Measurements from ENCODE around the gene EGFR. TPM values are rescaled to one million over a fixed set of nuclear protein-coding genes. Genes with fewer than 3 reads are reported as not detected.

Gene EGFR
- total RNA-seq, 1 experiment from 2014 or later: 448 TPM

GRCh38 chr7:55131142-55131929 lies 112.5 kb downstream of the EGFR start:
- ChIA-PET POLR2A (interaction anchor here (0.9 to 2.6 kb wide), 4 partner anchors 16 to 111 kb away, joined by 4 to 29 read pairs (median 10); no protein-coding TSS in a partner anchor), CTCF (interaction anchor here (0.6 to 2.1 kb wide), 3 partner anchors 21 to 349 kb away, joined by 3 to 8 read pairs (median 7); no protein-coding TSS in a partner anchor)
- H3K27me3 Mint-ChIP-seq (ENCODE audit: insufficient read depth, unreplicated experiment): no peaks in the 10 kb centered on the region
- H3K4me1 Mint-ChIP-seq (ENCODE audit: insufficient read depth, unreplicated experiment): peaks cover 59% of the 10 kb centered on the region
- no TSS peak for BruUV-seq (replicated peaks)
- H3K27ac Mint-ChIP-seq (ENCODE audit: low read depth, unreplicated experiment): peak overlapping the region; percentile 90
- intact Hi-C loops (cut with micrococcal nuclease): loop anchor here (5.0 kb wide), 2 partner anchors 44 to 299 kb away; no protein-coding TSS in a partner anchor
- DNase-seq (ENCODE audit: unreplicated experiment): no peak
- H3K4me3 Mint-ChIP-seq (ENCODE audit: unreplicated experiment): no peak overlapping the region
- TF ChIP-seq CTCF (IDR thresholded peaks at IDR 0.05; ENCODE audit: unreplicated experiment): no peak
- no peaks in the 10 kb centered on the region for H3K9me3 Mint-ChIP-seq (ENCODE audit: unreplicated experiment)
- H3K36me3 Mint-ChIP-seq (ENCODE audit: insufficient read depth, unreplicated experiment): peaks cover 44% of the 10 kb centered on the region

GRCh38 chr7:55132550-55132889 lies 113.7 kb downstream of the EGFR start:
- TF ChIP-seq CTCF (IDR thresholded peaks at IDR 0.05; ENCODE audit: unreplicated experiment): no peak
- H3K27me3 Mint-ChIP-seq (ENCODE audit: insufficient read depth, unreplicated experiment): no peaks in the 10 kb centered on the region
- peak overlapping the region; percentile 44 for H3K4me3 Mint-ChIP-seq (ENCODE audit: unreplicated experiment)
- BruUV-seq (replicated peaks): TSS peak; percentile 62
- peaks cover 59% of the 10 kb centered on the region for H3K4me1 Mint-ChIP-seq (ENCODE audit: insufficient read depth, unreplicated experiment)
- ChIA-PET POLR2A (interaction anchor here (0.6 to 2.6 kb wide), 27 partner anchors 8 to 375 kb away, joined by 3 to 34 read pairs (median 4); partner anchors contain the start of genes EGFR and SEC61G), CTCF (interaction anchor here (0.6 to 1.4 kb wide), 6 partner anchors 11 to 960 kb away, joined by 3 to 7 read pairs (median 4); partner anchors contain the start of gene PHKG1)
- peak overlapping the region; percentile 90 for H3K27ac Mint-ChIP-seq (ENCODE audit: low read depth, unreplicated experiment)
- no peaks in the 10 kb centered on the region for H3K9me3 Mint-ChIP-seq (ENCODE audit: unreplicated experiment)
- DNase-seq (ENCODE audit: unreplicated experiment): no peak
- peaks cover 42% of the 10 kb centered on the region for H3K36me3 Mint-ChIP-seq (ENCODE audit: insufficient read depth, unreplicated experiment)
- intact Hi-C loops (cut with micrococcal nuclease): loop anchor here (1.0 to 5.0 kb wide), 4 partner anchors 45 to 358 kb away; no protein-coding TSS in a partner anchor

- ChIA-PET POLR2A (interaction anchor here (0.6 to 2.6 kb wide), 29 partner anchors 8 to 375 kb away, joined by 3 to 34 read pairs (median 4); partner anchors contain the start of genes EGFR and SEC61G), CTCF (interaction anchor here (0.6 to 1.4 kb wide), 9 partner anchors 12 to 960 kb away, joined by 3 to 7 read pairs (median 4); partner anchors contain the start of gene PHKG1)
- Mint-ChIP-seq H3K36me3 (ENCODE audit: insufficient read depth, unreplicated experiment) (peaks cover 47% of the 10 kb centered on the region), H3K4me1 (ENCODE audit: insufficient read depth, unreplicated experiment) (peaks cover 54% of the 10 kb centered on the region), H3K27me3 (ENCODE audit: insufficient read depth, unreplicated experiment) (no peaks in the 10 kb centered on the region), H3K9me3 (ENCODE audit: unreplicated experiment) (no peaks in the 10 kb centered on the region), H3K27ac (ENCODE audit: low read depth, unreplicated experiment) (peak overlapping the region; percentile 90), H3K4me3 (ENCODE audit: unreplicated experiment) (peak overlapping the region; percentile 44)
- intact Hi-C loops (cut with micrococcal nuclease): loop anchor here (1.0 to 5.0 kb wide), 6 partner anchors 46 to 358 kb away; no protein-coding TSS in a partner anchor
- no TSS peak for BruUV-seq (replicated peaks)
- peak; percentile 97 for DNase-seq (ENCODE audit: unreplicated experiment)
- TF ChIP-seq CTCF (IDR thresholded peaks at IDR 0.05; ENCODE audit: unreplicated experiment): no peak
Observed at GRCh38 chr7:55132890-55133551, 114.2 kb downstream of the EGFR start.
